Fibroblast of lung (primary cell): ENCODE measurements around the gene SPTBN1. TPM values are rescaled to one million over a fixed set of nuclear protein-coding genes. Genes with fewer than 3 reads are reported as not detected.

Experiments
- DNase-seq, 2 donors: peaks; one replicate each; pipeline versions ENCODE4 v3.0.0 to v3.0.0-alpha.2; 2010; ENCODE audit warnings: low read depth in 2 of 2
- H2AFZ ChIP-seq: 2 replicates; pipeline ENCODE4 v1.5.1; 2012; ENCODE audit warnings: low read length, control low read depth, inconsistent platforms
- H3K27ac ChIP-seq: 2 replicates; pipeline ENCODE4 v1.5.1; 2011; ENCODE audit warnings: low read length, control low read depth; ENCODE audit not compliant: insufficient read depth
- H3K27me3 ChIP-seq: 2 replicates; pipeline ENCODE4 v1.5.1; 2011; ENCODE audit warnings: mild to moderate bottlenecking, low read length; ENCODE audit not compliant: control insufficient read depth, insufficient read depth
- H3K36me3 ChIP-seq: 2 replicates; pipeline ENCODE4 v1.5.1; 2011; ENCODE audit warnings: low read length; ENCODE audit not compliant: control insufficient read depth, insufficient read depth
- H3K4me1 ChIP-seq: 2 replicates; pipeline ENCODE4 v1.5.1; 2011; ENCODE audit warnings: low read length; ENCODE audit not compliant: control insufficient read depth, insufficient read depth; ENCODE audit errors: extremely low read depth
- H3K4me2 ChIP-seq: 2 replicates; pipeline ENCODE4 v1.5.1; 2011; ENCODE audit warnings: low read length, control low read depth; ENCODE audit not compliant: insufficient read depth; ENCODE audit errors: extremely low read depth
- H3K4me3 ChIP-seq, 4 experiments: fragments of 200-600 bp in 1 of 4; sonication (generic) in 1 of 4; replicated peaks in 1 of 4; 2 replicates each; pipeline ENCODE4 v1.5.1; 2011 to 2016; ENCODE audit warnings: low read length in 4 of 4, low read depth in 3 of 4, mild to moderate bottlenecking in 3 of 4, control low read depth in 2 of 4, inconsistent platforms in 1 of 4, mixed read lengths in 1 of 4; ENCODE audit not compliant: insufficient read depth in 1 of 4; ENCODE audit errors: control extremely low read depth in 1 of 4
- H3K79me2 ChIP-seq: 2 replicates; pipeline ENCODE4 v1.5.1; 2012; ENCODE audit warnings: mild to moderate bottlenecking, low read length, inconsistent platforms; ENCODE audit not compliant: control insufficient read depth, insufficient read depth
- H3K9ac ChIP-seq: 2 replicates; pipeline ENCODE4 v1.5.1; 2011; ENCODE audit warnings: mild to moderate bottlenecking, low read length, control low read depth; ENCODE audit not compliant: insufficient read depth
- H3K9me3 ChIP-seq: 2 replicates; pipeline ENCODE4 v1.5.1; 2012; ENCODE audit warnings: low read depth, low read length; ENCODE audit not compliant: control insufficient read depth, insufficient read depth
- H4K20me1 ChIP-seq: 2 replicates; pipeline ENCODE4 v1.5.1; 2011; ENCODE audit warnings: low read length; ENCODE audit not compliant: control insufficient read depth, insufficient read depth; ENCODE audit errors: extremely low read depth
- CTCF ChIP-seq, 2 donors: IDR thresholded peaks in 1 of 2; conservative IDR thresholded peaks in 1 of 2; 1 replicate in 1 of 2; 2 replicates in 1 of 2; pipeline ENCODE4 v1.5.1; 2011 to 2012; ENCODE audit warnings: low read length in 2 of 2, control low read depth in 1 of 2, inconsistent platforms in 1 of 2, low read depth in 1 of 2, mild to moderate bottlenecking in 1 of 2
- EZH2 ChIP-seq: IDR thresholded peaks from 2 replicates; pipeline ENCODE4 v1.5.1; 2012; ENCODE audit warnings: low read length, control low read depth, mild to moderate bottlenecking; ENCODE audit errors: missing control alignments
- polyA plus RNA-seq, 2 donors: library from polyadenylated mRNA; depleted of rRNA in 1 of 2; stranded (reverse) in 1 of 2; unstranded in 1 of 2; fragments of >200 nt; gene quantifications; 2 replicates each; pipeline ENCODE4 v1.2.1, GENCODE V29; 2011 to 2012; ENCODE audit warnings: missing spikeins in 1 of 2
- total RNA-seq: library from RNA; depleted of rRNA; stranded (reverse); fragments of >200 nt; gene quantifications from 2 replicates; pipeline ENCODE4 v1.2.1, GENCODE V29; 2014

Gene SPTBN1
- total and polyA plus RNA-seq, 2 donors (not counting 1 experiment from before 2014, with no cell fraction given): 123 to 325 TPM

DNA sequence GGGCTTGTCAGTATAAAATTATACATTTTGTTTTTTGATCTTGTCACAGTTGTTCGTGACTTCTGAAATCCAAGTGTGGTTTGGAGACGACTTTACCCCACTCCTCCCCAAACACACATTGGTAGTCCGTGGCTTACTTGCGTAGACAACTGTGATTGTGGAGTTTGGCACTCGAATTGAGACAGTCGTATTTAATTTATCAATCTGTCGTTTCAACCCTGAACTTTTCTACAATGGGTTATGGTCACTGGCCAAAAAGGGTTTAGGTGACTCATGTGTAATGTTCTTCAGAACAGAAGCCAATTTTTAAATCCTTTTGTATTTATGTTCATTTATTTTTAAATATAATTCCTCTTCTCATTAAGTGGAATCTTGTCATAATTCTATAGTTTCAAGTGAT is 129.9 kb downstream of the SPTBN1 start:
- no peak overlapping the region for H3K9ac ChIP-seq
- H3K4me2 ChIP-seq: peak overlapping the region; percentile 26
- no peak for TF ChIP-seq EZH2
- no peak for TF ChIP-seq CTCF (conservative IDR thresholded peaks at IDR 0.05 in 1 of 2, IDR thresholded peaks at IDR 0.05 in 1 of 2; ENCODE audit: low read depth in 1 of 2, low read length in 2 of 2)

DNA sequence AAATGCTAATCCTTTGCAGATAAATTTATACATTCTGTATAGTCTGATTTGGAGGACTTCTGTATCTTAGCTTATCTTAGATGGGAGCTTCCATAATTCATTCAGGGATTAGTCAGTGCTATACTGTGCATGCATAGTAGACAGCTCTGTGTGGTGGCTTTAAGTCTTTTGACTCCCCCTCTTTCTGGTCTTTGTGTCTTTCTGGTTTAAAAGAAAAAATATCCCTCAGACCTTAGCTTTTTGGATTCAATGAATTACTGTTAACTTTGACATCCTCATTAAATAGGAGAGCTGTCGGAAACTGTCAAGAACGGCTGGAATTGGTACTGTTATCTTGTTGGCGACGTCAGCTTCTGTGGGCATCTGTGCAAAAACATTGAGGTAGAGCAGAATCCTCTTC is 130.4 kb downstream of the SPTBN1 start:
- no peaks in the 10 kb centered on the region for H3K27me3 ChIP-seq
- no peak overlapping the region for H2AFZ ChIP-seq
- H3K79me2 ChIP-seq: peaks cover 62% of the 10 kb centered on the region
- H3K9ac ChIP-seq: no peak overlapping the region
- TF ChIP-seq CTCF (conservative IDR thresholded peaks at IDR 0.05 in 1 of 2, IDR thresholded peaks at IDR 0.05 in 1 of 2; ENCODE audit: low read depth in 1 of 2, low read length in 2 of 2): no peak
- no peak for TF ChIP-seq EZH2
- H3K36me3 ChIP-seq: no peaks in the 10 kb centered on the region
- H3K4me2 ChIP-seq: no peak overlapping the region
- no peaks in the 10 kb centered on the region for H4K20me1 ChIP-seq
- H3K4me3 ChIP-seq: no peak overlapping the region
- H3K9me3 ChIP-seq: no peaks in the 10 kb centered on the region
- no peak overlapping the region for H3K27ac ChIP-seq
- peak in 1 of 2 donors; percentile 79 for DNase-seq
- peaks cover 2% of the 10 kb centered on the region for H3K4me1 ChIP-seq

More for the DNA sequence above, 129.9 kb downstream of the SPTBN1 start:
- H3K4me1 ChIP-seq: peaks cover 2% of the 10 kb centered on the region
- no peak overlapping the region for H3K4me3 ChIP-seq
- peak; percentile 68 to 90 for DNase-seq
- no peaks in the 10 kb centered on the region for H3K27me3 ChIP-seq
- no peaks in the 10 kb centered on the region for H3K9me3 ChIP-seq
- no peak overlapping the region for H3K27ac ChIP-seq
- H2AFZ ChIP-seq: no peak overlapping the region
- peaks cover 63% of the 10 kb centered on the region for H3K79me2 ChIP-seq
- H4K20me1 ChIP-seq: no peaks in the 10 kb centered on the region
- H3K36me3 ChIP-seq: no peaks in the 10 kb centered on the region

DNA sequence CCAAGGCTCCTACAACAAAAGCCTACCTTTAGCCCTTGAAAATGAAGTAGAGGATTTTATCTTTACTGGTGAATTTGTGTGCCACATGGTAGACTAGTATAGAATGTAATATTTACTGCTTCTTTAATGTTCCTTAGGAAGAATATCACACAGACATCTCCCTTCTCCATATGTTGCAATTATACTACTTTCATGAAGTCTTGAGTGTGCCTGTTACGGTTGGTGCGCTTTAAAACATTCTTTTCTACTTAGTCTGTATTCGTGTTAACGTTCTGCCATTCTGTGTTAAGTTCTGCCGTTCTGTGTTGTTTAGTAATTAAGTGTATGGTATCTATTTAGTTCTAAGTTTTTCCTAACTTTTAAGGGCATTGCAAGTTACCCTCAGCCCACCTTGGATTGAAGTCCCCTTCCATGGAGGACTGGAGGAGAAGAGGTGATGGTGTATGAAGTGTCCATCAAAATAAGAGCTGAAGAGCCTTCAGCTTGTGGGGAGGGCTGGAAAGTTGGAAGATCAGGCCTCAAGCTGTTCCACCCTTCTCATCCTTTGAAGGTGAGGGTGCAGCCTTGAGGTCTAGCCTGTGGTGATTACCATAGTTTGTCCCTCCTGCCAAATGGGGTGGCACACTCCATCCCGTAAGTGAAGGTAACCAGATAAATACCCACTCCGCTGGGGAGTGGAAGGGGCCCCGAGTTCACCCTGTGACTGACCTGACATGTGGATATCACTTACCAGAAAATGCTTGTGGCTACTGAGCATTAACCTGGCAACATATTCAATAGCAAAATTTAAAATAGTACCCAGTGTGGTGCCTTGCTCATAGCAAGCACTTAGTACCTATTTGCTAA is 131.3 kb downstream of the SPTBN1 start:
- Histone ChIP-seq H3K4me2 (no peak overlapping the region), H3K79me2 (peaks cover 64% of the 10 kb centered on the region), H2AFZ (no peak overlapping the region), H4K20me1 (no peaks in the 10 kb centered on the region), H3K27me3 (no peaks in the 10 kb centered on the region), H3K9me3 (no peaks in the 10 kb centered on the region), H3K27ac (no peak overlapping the region), H3K36me3 (no peaks in the 10 kb centered on the region), H3K4me3 (no peak overlapping the region), H3K4me1 (peaks cover 2% of the 10 kb centered on the region), H3K9ac (no peak overlapping the region)
- TF ChIP-seq EZH2 (no peak), CTCF (conservative IDR thresholded peaks at IDR 0.05 in 1 of 2, IDR thresholded peaks at IDR 0.05 in 1 of 2; ENCODE audit: low read depth in 1 of 2, low read length in 2 of 2) (no peak)
- DNase-seq: no peak
